Neural cell (in vitro differentiated cells): ENCODE measurements around the gene GTF3C2. TPM values are rescaled to one million over a fixed set of nuclear protein-coding genes. Genes with fewer than 3 reads are reported as not detected.

Experiments used
- H2AFZ ChIP-seq: fragments of 200-600, 300-800 bp; sonication (generic), shearing (Covaris generic); 2 replicates; pipeline ENCODE4 v1.6.0; 2014; ENCODE audit warnings: low read depth, mild to moderate bottlenecking, antibody characterized with exemption, low read length, moderate library complexity
- H3F3A ChIP-seq: fragments of 200-600 bp; shearing (Covaris generic); 2 replicates; pipeline ENCODE4 v1.6.1; 2016; ENCODE audit warnings: mild to moderate bottlenecking, moderate library complexity, mixed read lengths, antibody characterized with exemption, low read length; ENCODE audit not compliant: insufficient read depth, poor library complexity, severe bottlenecking
- H3K27ac ChIP-seq: fragments of 200-600, 300-800 bp; sonication (generic), shearing (Covaris generic); 2 replicates; pipeline ENCODE4 v1.5.1; 2014; ENCODE audit warnings: mild to moderate bottlenecking, low read length, moderate library complexity
- H3K27me3 ChIP-seq: fragments of 300-800, 200-600 bp; sonication (generic), shearing (Covaris generic); 2 replicates; pipeline ENCODE4 v1.6.0; 2014; ENCODE audit warnings: mild to moderate bottlenecking, low read depth, low read length, moderate library complexity; ENCODE audit not compliant: insufficient read depth
- H3K36me3 ChIP-seq: fragments of 300-800, 200-600 bp; sonication (generic), shearing (Covaris generic); 2 replicates; pipeline ENCODE4 v1.5.1; 2014; ENCODE audit warnings: mild to moderate bottlenecking, antibody characterized with exemption, low read length, moderate library complexity; ENCODE audit not compliant: insufficient read depth
- H3K4me2 ChIP-seq: fragments of 300-800, 200-600 bp; sonication (generic), shearing (Covaris generic); 2 replicates; pipeline ENCODE4 v1.6.0; 2014; ENCODE audit warnings: mild to moderate bottlenecking, low read length
- H3K4me3 ChIP-seq: fragments of 300-800, 200-600 bp; sonication (generic), shearing (Covaris generic); 2 replicates; pipeline ENCODE4 v1.5.1; 2014; ENCODE audit warnings: mild to moderate bottlenecking, low read length, moderate library complexity
- H3K79me2 ChIP-seq: fragments of 200-600 bp; shearing (Covaris generic); replicated peaks from 2 replicates; pipeline ENCODE4 v1.6.0; 2014; ENCODE audit warnings: mild to moderate bottlenecking, low read length, moderate library complexity; ENCODE audit not compliant: insufficient read depth
- H3K9ac ChIP-seq: fragments of 300-800, 200-600 bp; sonication (generic), shearing (Covaris generic); 2 replicates; pipeline ENCODE4 v1.6.1; 2016; ENCODE audit warnings: mild to moderate bottlenecking, low read length, mixed read lengths
- H3K9me2 ChIP-seq: fragments of 200-600 bp; shearing (Covaris generic); 2 replicates; pipeline ENCODE4 v1.6.1; 2016; ENCODE audit warnings: mild to moderate bottlenecking, low read length, mixed read lengths; ENCODE audit not compliant: insufficient read depth
- H3K9me3 ChIP-seq: fragments of 200-600, 300-800 bp; sonication (generic), shearing (Covaris generic); 2 replicates; pipeline ENCODE4 v1.6.1; 2016; ENCODE audit warnings: mild to moderate bottlenecking, mixed run types, low read length, moderate library complexity, mixed read lengths
- H4K20me1 ChIP-seq: fragments of 200-600 bp; shearing (Covaris generic); 2 replicates; pipeline ENCODE4 v1.6.1; 2016; ENCODE audit warnings: mild to moderate bottlenecking, mixed run types; ENCODE audit not compliant: insufficient read depth
- EP300 ChIP-seq: fragments of 450-650 bp; conservative IDR thresholded peaks from 2 replicates; pipeline ENCODE4 v1.6.1; 2014; ENCODE audit warnings: antibody characterized with exemption, mild to moderate bottlenecking, moderate library complexity; ENCODE audit not compliant: poor library complexity, severe bottlenecking
- EZH2 ChIP-seq: fragments of 200-600, 300-800 bp; shearing (Covaris generic), sonication (generic); IDR thresholded peaks from 2 replicates; pipeline ENCODE4 v1.6.1; 2014; ENCODE audit warnings: antibody characterized with exemption, low read length, borderline replicate concordance, mild to moderate bottlenecking; ENCODE audit not compliant: insufficient read depth, poor library complexity, severe bottlenecking
- MXI1 ChIP-seq: fragments of 450-650 bp; conservative IDR thresholded peaks from 2 replicates; pipeline ENCODE4 v1.6.1; 2014; ENCODE audit warnings: antibody characterized with exemption, mild to moderate bottlenecking; ENCODE audit not compliant: poor library complexity, severe bottlenecking
- POLR2AphosphoS5 ChIP-seq: IDR thresholded peaks from 2 replicates; pipeline ENCODE4 v1.6.1; 2012
- RAD21 ChIP-seq: fragments of 450-650 bp; conservative IDR thresholded peaks from 2 replicates; pipeline ENCODE4 v1.6.1; 2014; ENCODE audit warnings: antibody characterized with exemption, mild to moderate bottlenecking, moderate library complexity
- REST ChIP-seq: IDR thresholded peaks from 2 replicates; pipeline ENCODE4 v1.6.1; 2012; ENCODE audit warnings: borderline replicate concordance
- SMC3 ChIP-seq: fragments of 450-650 bp; conservative IDR thresholded peaks from 2 replicates; pipeline ENCODE4 v1.6.1; 2014; ENCODE audit warnings: antibody characterized with exemption, mild to moderate bottlenecking, moderate library complexity; ENCODE audit not compliant: poor library complexity
- TAF1 ChIP-seq: IDR thresholded peaks from 2 replicates; pipeline ENCODE4 v1.6.1; 2012; ENCODE audit warnings: low read depth
- polyA plus RNA-seq: library from polyadenylated mRNA; depleted of rRNA; stranded (reverse); fragments of >200 nt; gene quantifications from 2 replicates; pipeline ENCODE4 v1.2.3, GENCODE V29; 2014
- TF ChIP-seq, protein P1 (sequence below): fragments of 450-650 bp; IDR thresholded peaks from 2 replicates; pipeline ENCODE4 v1.5.1; 2014; ENCODE audit warnings: antibody characterized with exemption, mild to moderate bottlenecking, moderate library complexity; ENCODE audit not compliant: poor library complexity, severe bottlenecking

The GTF3C2 gene
- polyA plus RNA-seq, 1 donor from 2014 or later = 27.8 TPM

DNA sequence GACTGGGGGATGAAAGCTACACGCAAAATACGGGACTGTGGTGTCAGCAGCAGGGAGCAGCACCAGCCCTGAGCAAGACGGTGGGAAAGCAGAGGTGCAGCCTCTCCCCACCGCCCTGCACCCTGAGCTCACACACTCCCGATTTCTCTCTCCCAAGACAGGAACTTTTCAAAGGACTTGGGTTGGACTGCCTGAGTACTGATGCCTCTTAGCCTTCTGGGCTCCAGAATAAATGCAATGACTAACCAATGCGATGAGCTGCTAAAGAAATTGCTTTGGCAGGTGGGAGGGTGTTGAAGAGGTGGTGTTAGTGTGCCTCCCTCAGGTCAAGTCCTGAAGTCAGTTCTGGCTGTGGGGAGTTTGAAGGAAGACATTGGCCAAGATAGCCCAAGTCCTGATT lies 64.7 kb downstream of the GTF3C2 start:
- TF ChIP-seq RAD21 = no peak
- Histone ChIP-seq H3K9me2 (no peaks in the 10 kb centered on the region), H3F3A (no peaks in the 10 kb centered on the region), H3K9me3 (no peaks in the 10 kb centered on the region), H4K20me1 (no peaks in the 10 kb centered on the region), H3K79me2 (no peaks in the 10 kb centered on the region), H3K4me2 (no peak overlapping the region), H3K27ac (no peak overlapping the region), H3K36me3 (no peaks in the 10 kb centered on the region), H3K4me3 (no peak overlapping the region), H2AFZ (no peak overlapping the region), H3K9ac (no peak overlapping the region), H3K27me3 (peaks cover 5% of the 10 kb centered on the region)

- H4K20me1 ChIP-seq = no peaks in the 10 kb centered on the region
- H3K4me3 ChIP-seq = no peak overlapping the region
- H2AFZ ChIP-seq = no peak overlapping the region
- no peaks in the 10 kb centered on the region for H3F3A ChIP-seq
- peaks cover 5% of the 10 kb centered on the region for H3K27me3 ChIP-seq
- no peaks in the 10 kb centered on the region for H3K79me2 ChIP-seq
- no peak overlapping the region for H3K27ac ChIP-seq
- H3K9me2 ChIP-seq = no peaks in the 10 kb centered on the region
- H3K9me3 ChIP-seq = no peaks in the 10 kb centered on the region
- no peak overlapping the region for H3K9ac ChIP-seq
- TF ChIP-seq RAD21 = no peak
- no peak for TF ChIP-seq TAF1
- no peak for TF ChIP-seq SMC3
- no peaks in the 10 kb centered on the region for H3K36me3 ChIP-seq
- no peak overlapping the region for H3K4me2 ChIP-seq
Observed at GRCh38 chr2:27290549-27290948, 66.0 kb downstream of the GTF3C2 start.

DNA sequence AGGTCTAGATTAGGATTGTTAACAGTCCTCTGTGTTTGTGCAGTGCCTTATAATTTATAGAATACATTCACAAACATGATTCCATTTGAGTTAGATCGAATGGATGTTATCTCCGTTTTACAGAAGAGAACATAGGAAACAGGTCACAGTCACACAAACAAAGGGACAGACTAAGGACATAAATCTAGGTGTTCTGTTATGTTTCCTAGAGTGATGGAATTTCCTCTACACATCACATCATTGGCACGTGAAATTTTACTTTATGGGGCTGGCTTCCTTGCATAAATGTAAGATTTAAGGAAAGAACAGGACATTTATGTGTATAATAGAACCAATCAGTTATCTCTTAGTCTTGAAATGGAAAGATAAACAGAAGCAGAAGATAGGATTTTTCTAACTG lies 68.0 kb downstream of the GTF3C2 start:
- Histone ChIP-seq H3K9ac (no peak overlapping the region), H3K27me3 (peaks cover 5% of the 10 kb centered on the region)

More for the DNA sequence above, 68.0 kb downstream of the GTF3C2 start:
- Histone ChIP-seq H3K36me3 (no peaks in the 10 kb centered on the region), H3K27ac (no peak overlapping the region), H3K4me3 (no peak overlapping the region), H2AFZ (no peak overlapping the region), H3K4me2 (peak overlapping the region; percentile 0), H3K9me2 (no peaks in the 10 kb centered on the region), H3K79me2 (no peaks in the 10 kb centered on the region), H3F3A (no peaks in the 10 kb centered on the region), H4K20me1 (no peaks in the 10 kb centered on the region), H3K9me3 (no peaks in the 10 kb centered on the region)
- TF ChIP-seq SMC3 (no peak), EZH2 (no peak), RAD21 (no peak), MXI1 (no peak), TAF1 (no peak), EP300 (no peak), POLR2AphosphoS5 (no peak), REST (no peak)
- TF ChIP-seq, protein P1, sequence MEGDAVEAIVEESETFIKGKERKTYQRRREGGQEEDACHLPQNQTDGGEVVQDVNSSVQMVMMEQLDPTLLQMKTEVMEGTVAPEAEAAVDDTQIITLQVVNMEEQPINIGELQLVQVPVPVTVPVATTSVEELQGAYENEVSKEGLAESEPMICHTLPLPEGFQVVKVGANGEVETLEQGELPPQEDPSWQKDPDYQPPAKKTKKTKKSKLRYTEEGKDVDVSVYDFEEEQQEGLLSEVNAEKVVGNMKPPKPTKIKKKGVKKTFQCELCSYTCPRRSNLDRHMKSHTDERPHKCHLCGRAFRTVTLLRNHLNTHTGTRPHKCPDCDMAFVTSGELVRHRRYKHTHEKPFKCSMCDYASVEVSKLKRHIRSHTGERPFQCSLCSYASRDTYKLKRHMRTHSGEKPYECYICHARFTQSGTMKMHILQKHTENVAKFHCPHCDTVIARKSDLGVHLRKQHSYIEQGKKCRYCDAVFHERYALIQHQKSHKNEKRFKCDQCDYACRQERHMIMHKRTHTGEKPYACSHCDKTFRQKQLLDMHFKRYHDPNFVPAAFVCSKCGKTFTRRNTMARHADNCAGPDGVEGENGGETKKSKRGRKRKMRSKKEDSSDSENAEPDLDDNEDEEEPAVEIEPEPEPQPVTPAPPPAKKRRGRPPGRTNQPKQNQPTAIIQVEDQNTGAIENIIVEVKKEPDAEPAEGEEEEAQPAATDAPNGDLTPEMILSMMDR = no peak
